Fibroblast of mammary gland (primary cell): ENCODE results near the gene TENT4A.

Experiments used
- DNase-seq: peaks from one replicate; pipeline ENCODE4 v3.0.0-alpha.2; 2010; ENCODE audit warnings: low read depth
- H3K4me3 ChIP-seq: 2 replicates; pipeline ENCODE4 v1.5.1; 2011; ENCODE audit warnings: low read depth, mild to moderate bottlenecking, low read length, moderate library complexity; ENCODE audit not compliant: control insufficient read depth
- TF ChIP-seq, protein P1 (sequence below): conservative IDR thresholded peaks from 2 replicates; pipeline ENCODE4 v1.5.1; 2011; ENCODE audit warnings: low read depth, low read length, inconsistent platforms; ENCODE audit not compliant: control insufficient read depth, insufficient read depth

Gene TENT4A

GRCh38 chr5:6781716-6782115 is 68.5 kb downstream of the TENT4A start:
- DNase-seq = peak; percentile 32
- TF ChIP-seq, protein P1, sequence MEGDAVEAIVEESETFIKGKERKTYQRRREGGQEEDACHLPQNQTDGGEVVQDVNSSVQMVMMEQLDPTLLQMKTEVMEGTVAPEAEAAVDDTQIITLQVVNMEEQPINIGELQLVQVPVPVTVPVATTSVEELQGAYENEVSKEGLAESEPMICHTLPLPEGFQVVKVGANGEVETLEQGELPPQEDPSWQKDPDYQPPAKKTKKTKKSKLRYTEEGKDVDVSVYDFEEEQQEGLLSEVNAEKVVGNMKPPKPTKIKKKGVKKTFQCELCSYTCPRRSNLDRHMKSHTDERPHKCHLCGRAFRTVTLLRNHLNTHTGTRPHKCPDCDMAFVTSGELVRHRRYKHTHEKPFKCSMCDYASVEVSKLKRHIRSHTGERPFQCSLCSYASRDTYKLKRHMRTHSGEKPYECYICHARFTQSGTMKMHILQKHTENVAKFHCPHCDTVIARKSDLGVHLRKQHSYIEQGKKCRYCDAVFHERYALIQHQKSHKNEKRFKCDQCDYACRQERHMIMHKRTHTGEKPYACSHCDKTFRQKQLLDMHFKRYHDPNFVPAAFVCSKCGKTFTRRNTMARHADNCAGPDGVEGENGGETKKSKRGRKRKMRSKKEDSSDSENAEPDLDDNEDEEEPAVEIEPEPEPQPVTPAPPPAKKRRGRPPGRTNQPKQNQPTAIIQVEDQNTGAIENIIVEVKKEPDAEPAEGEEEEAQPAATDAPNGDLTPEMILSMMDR = no peak
- H3K4me3 ChIP-seq = no peak overlapping the region

- TF ChIP-seq, protein P1 = no peak
- no peak overlapping the region for H3K4me3 ChIP-seq
- DNase-seq = no peak
These were observed 70.6 kb downstream of the TENT4A start for GRCh38 chr5:6783787-6784186.

DNA sequence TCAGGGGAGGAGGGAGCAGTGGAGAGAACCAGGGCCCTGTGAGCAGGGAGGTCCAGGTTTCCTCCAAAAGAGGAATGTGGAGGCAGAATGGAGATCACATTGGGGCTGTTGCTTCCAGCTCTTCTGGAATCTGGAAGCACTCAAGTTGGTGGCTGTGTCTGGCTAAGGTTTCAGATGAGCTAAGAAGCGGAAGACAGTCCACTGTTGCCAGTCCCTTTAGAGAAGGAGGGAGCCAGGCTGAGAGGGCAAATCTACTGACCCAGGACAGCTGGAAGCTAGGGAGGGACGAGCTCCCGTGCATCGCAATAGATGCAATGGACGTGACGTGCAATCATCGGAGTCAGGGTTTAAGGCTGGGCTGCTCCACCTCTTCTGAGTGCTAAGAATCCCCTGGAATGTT is 71.2 kb downstream of the TENT4A start:
- H3K4me3 ChIP-seq = no peak overlapping the region
- TF ChIP-seq, protein P1 = no peak
- DNase-seq = no peak

GRCh38 chr5:6785161-6785860 is 72.1 kb downstream of the TENT4A start:
- TF ChIP-seq, protein P1 = no peak
- no peak overlapping the region for H3K4me3 ChIP-seq
- DNase-seq = no peak

DNA sequence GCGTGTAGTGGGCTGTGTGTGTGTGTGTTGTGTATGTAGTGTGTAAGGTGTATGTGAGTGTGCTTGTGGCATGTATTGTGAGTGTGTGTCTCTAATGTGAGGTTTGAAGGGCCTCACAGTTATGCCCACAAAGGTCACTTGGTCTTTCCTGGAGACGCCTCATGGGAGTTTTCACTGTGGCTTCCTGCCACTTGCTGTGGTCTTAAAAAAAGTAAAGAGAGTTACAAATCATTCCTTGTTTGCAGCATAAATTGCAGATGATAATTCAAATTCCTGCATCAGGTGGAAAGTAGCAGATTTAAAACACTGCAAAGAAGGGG is 72.6 kb downstream of the TENT4A start:
- DNase-seq = no peak
- TF ChIP-seq, protein P1 = no peak
- H3K4me3 ChIP-seq = no peak overlapping the region

GRCh38 chr5:6786786-6787495 is 73.7 kb downstream of the TENT4A start:
- DNase-seq = peak; percentile 20
- TF ChIP-seq, protein P1 = no peak
- no peak overlapping the region for H3K4me3 ChIP-seq
